K562 (cell line): Measurements from ENCODE around the gene SEZ6. TPM values are rescaled to one million over a fixed set of nuclear protein-coding genes. Genes with fewer than 3 reads are reported as not detected.

Experiments
- BACH1 ChIP-seq: fragments of 200-800 bp; sonication (Bioruptor generic); IDR thresholded peaks from 2 replicates; pipeline ENCODE4 v1.6.1; 2016; ENCODE audit warnings: missing genetic modification characterization, missing compliant biosample characterization
- CBFA2T3 ChIP-seq: fragments of 450-650 bp; IDR thresholded peaks from 2 replicates; pipeline ENCODE4 v1.6.1; 2017
- CBX8 ChIP-seq: fragments of 200-600 bp; sonication (generic); IDR thresholded peaks from 2 replicates; pipeline ENCODE4 v1.6.1; 2012; ENCODE audit warnings: borderline replicate concordance, mixed run types, low read depth, mild to moderate bottlenecking, moderate library complexity, mixed read lengths, low read length, control low read depth, inconsistent platforms; ENCODE audit not compliant: poor library complexity, severe bottlenecking; ENCODE audit errors: extremely low read depth
- CHD2 ChIP-seq: IDR thresholded peaks from 2 replicates; pipeline ENCODE4 v1.6.1; 2011; ENCODE audit warnings: low read depth, low read length
- E2F3 ChIP-seq: fragments of 250-450 bp; sonication (Bioruptor Pico); IDR thresholded peaks from 2 replicates; pipeline ENCODE4 v1.4.0; 2020; ENCODE audit warnings: mild to moderate bottlenecking
- ELK3 ChIP-seq: fragments of 450-650 bp; formaldehyde crosslinking; IDR thresholded peaks from 2 replicates; pipeline ENCODE4 v1.4.0; 2020; ENCODE audit warnings: mild to moderate bottlenecking
- GABPB2 ChIP-seq: fragments of 250-450 bp; sonication (Bioruptor Pico); conservative IDR thresholded peaks from 2 replicates; pipeline ENCODE4 v1.5.1; 2021; ENCODE audit warnings: mild to moderate bottlenecking
- HDAC6 ChIP-seq: IDR thresholded peaks from 2 replicates; pipeline ENCODE4 v1.6.1; 2012; ENCODE audit warnings: low read depth, mild to moderate bottlenecking, control low read depth, inconsistent platforms, low read length, moderate library complexity
- MAFG ChIP-seq: fragments of 450-650 bp; conservative IDR thresholded peaks from 2 replicates; pipeline ENCODE4 v1.6.1; 2016; ENCODE audit warnings: missing genetic modification characterization, missing compliant biosample characterization
- MEIS2 ChIP-seq: fragments of 450-650 bp; IDR thresholded peaks from 2 replicates; pipeline ENCODE4 v1.6.1; 2014; ENCODE audit warnings: mild to moderate bottlenecking; ENCODE audit not compliant: partially characterized antibody
- NFE2L1 ChIP-seq: fragments of 450-650 bp; IDR thresholded peaks from 2 replicates; pipeline ENCODE4 v1.6.1; 2016; ENCODE audit warnings: missing genetic modification characterization, low read depth, mild to moderate bottlenecking, missing compliant biosample characterization, moderate library complexity, borderline replicate concordance
- NR4A1 ChIP-seq, 2 experiments: fragments of 250-450 bp in 1 of 2; fragments of 450-650 bp in 1 of 2; sonication (Bioruptor Pico) in 1 of 2; IDR thresholded peaks; 2 replicates each; pipeline versions ENCODE4 v1.4.0 to v1.6.1; 2016 to 2020; ENCODE audit warnings: mild to moderate bottlenecking in 2 of 2, missing compliant biosample characterization in 1 of 2, missing genetic modification characterization in 1 of 2, moderate library complexity in 1 of 2
- PHF21A ChIP-seq: fragments of 450-650 bp; IDR thresholded peaks from 2 replicates; pipeline ENCODE4 v1.6.1; 2017; ENCODE audit warnings: low read depth, borderline replicate concordance
- POLR2A ChIP-seq: fragments of 450-650 bp; conservative IDR thresholded peaks from 2 replicates; pipeline ENCODE4 v1.6.1; 2016
- POLR3G ChIP-seq: IDR thresholded peaks from 2 replicates; pipeline ENCODE4 v1.6.1; 2011; ENCODE audit not compliant: insufficient read length, insufficient replicate concordance; ENCODE audit errors: extremely low read depth
- RBBP5 ChIP-seq: fragments of 200-600 bp; sonication (generic); IDR thresholded peaks from 2 replicates; pipeline ENCODE4 v1.6.1; 2012; ENCODE audit warnings: borderline replicate concordance, mild to moderate bottlenecking, low read length, control low read depth, inconsistent platforms; ENCODE audit not compliant: insufficient read depth, poor library complexity, severe bottlenecking
- SMAD2 ChIP-seq: fragments of 150-350 bp; IDR thresholded peaks from 2 replicates; pipeline ENCODE4 v1.6.1; 2014; ENCODE audit warnings: low read depth, mild to moderate bottlenecking, low read length
- SMAD3 ChIP-seq: fragments of 450-650 bp; formaldehyde crosslinking; conservative IDR thresholded peaks from 2 replicates; pipeline ENCODE4 v1.4.0; 2020; ENCODE audit warnings: mild to moderate bottlenecking
- THRB ChIP-seq: fragments of 450-650 bp; formaldehyde crosslinking; conservative IDR thresholded peaks from 2 replicates; pipeline ENCODE4 v1.4.0; 2022; ENCODE audit warnings: mild to moderate bottlenecking, missing genetic modification characterization
- ZBTB43 ChIP-seq: sonication (generic); formaldehyde crosslinking; IDR thresholded peaks from 2 replicates; pipeline ENCODE4 v1.8.0; 2023; ENCODE audit warnings: mild to moderate bottlenecking, missing genetic modification reagents
- ZNF12 ChIP-seq: sonication (generic); formaldehyde crosslinking; IDR thresholded peaks from 2 replicates; pipeline ENCODE4 v1.4.0; 2020; ENCODE audit warnings: mild to moderate bottlenecking, missing genetic modification reagents
- ZNF699 ChIP-seq: fragments of 250-450 bp; sonication (Bioruptor Pico); IDR thresholded peaks from 2 replicates; pipeline ENCODE4 v1.8.0; 2021; ENCODE audit warnings: mild to moderate bottlenecking, moderate library complexity; ENCODE audit not compliant: insufficient replicate concordance
- ZNF766 ChIP-seq: fragments of 200-800 bp; sonication (Bioruptor generic); conservative IDR thresholded peaks from 2 replicates; pipeline ENCODE4 v1.6.1; 2016; ENCODE audit warnings: missing genetic modification characterization, missing compliant biosample characterization
- ZSCAN29 ChIP-seq: fragments of 450-650 bp; IDR thresholded peaks from 2 replicates; pipeline ENCODE4 v1.6.1; 2017
- polyA plus RNA-seq, 8 experiments: library from polyadenylated mRNA; depleted of rRNA in 4 of 8; stranded (reverse) in 5 of 8; unstranded in 3 of 8; fragments of >200 nt; fragmentation: Nextera tagmentation in 2 of 8; fragmentation: Illumina TruSeq in 1 of 8; extraction: Ambion mirVana in 2 of 8; extraction: Trizol in 1 of 8; gene quantifications; 2 replicates each; pipeline versions ENCODE4 v1.2.1 to v1.2.3, GENCODE V29; 2011 to 2014; ENCODE audit warnings: inconsistent platforms in 1 of 8, missing spikeins in 1 of 8
- total RNA-seq, 7 experiments: library from RNA; depleted of rRNA in 6 of 7; stranded (reverse); fragments of >200 nt in 6 of 7; fragmentation: Illumina TruSeq in 2 of 7; extraction: Trizol in 2 of 7; gene quantifications; 2 replicates each; pipeline versions ENCODE4 v1.2.1 to v1.2.3, GENCODE V29; 2011 to 2021; ENCODE audit warnings: low replicate concordance in 1 of 7

Gene SEZ6
- total and polyA plus RNA-seq, 9 of the 15 experiments (the other 6 are each of a cell fraction or from before 2014, with no cell fraction given), result not detected

GRCh38 chr17:28951991-28952975 lies 53.5 kb downstream of the SEZ6 start (continued):
- TF ChIP-seq SMAD2 (peak; percentile 99; the same call in 1 of the 2 replicates), BACH1 (tag) (peak; percentile 93; the same call in 1 of the 2 replicates), HDAC6 (no peak), ZNF12 (no peak), THRB (CRISPR knock-in tag) (peak; percentile 82), PHF21A (no peak), POLR2A (peak; percentile 86), RBBP5 (peak; percentile 12), ELK3 (CRISPR knock-in tag) (no peak), MAFG (tag) (no peak), SMAD3 (peak; percentile 84), CBX8 (no peak), CBFA2T3 (no peak), NFE2L1 (tag) (no peak), ZNF766 (CRISPR knock-in tag) (peak; percentile 98), NR4A1 (CRISPR knock-in tag; IDR thresholded peaks at IDR 0.05) (0 out of 2 replicates have a peak, but pooled peaks have one; percentile 39), NR4A1 (tag; IDR thresholded peaks at IDR 0.05) (peak; percentile 90), CHD2 (peak; percentile 98), ZBTB43 (CRISPR knock-in tag) (no peak), GABPB2 (CRISPR knock-in tag) (peak; percentile 10; the same call in 1 of the 2 replicates), ZSCAN29 (no peak), ZNF699 (CRISPR knock-in tag) (no peak), E2F3 (CRISPR knock-in tag) (no peak), MEIS2 (no peak), POLR3G (no peak)
